Prostate gland (tissue), 2 donors: Measurements from ENCODE around the gene OIP5. TPM values are rescaled to one million over a fixed set of nuclear protein-coding genes. Genes with fewer than 3 reads are reported as not detected.

Experiments
- DNase-seq: peaks from one replicate; pipeline ENCODE4 v3.0.0-alpha.2; 2019; ENCODE audit warnings: low spot score
- H3K27ac ChIP-seq, 2 donors: fragments of 200-600 bp; sonication (generic); 2 replicates each; pipeline ENCODE4 v1.5.1; 2017 to 2019
- H3K27me3 ChIP-seq: fragments of 200-600 bp; sonication (generic); replicated peaks from 2 replicates; pipeline ENCODE4 v1.5.1; 2019; ENCODE audit not compliant: insufficient read depth
- H3K36me3 ChIP-seq, 2 donors: fragments of 200-600 bp; sonication (generic); 1 replicate in 1 of 2; 2 replicates in 1 of 2; pipeline versions ENCODE4 v1.5.1 to v1.8.1; 2017 to 2019
- H3K4me1 ChIP-seq: fragments of 200-600 bp; sonication (generic); replicated peaks from 2 replicates; pipeline ENCODE4 v1.5.1; 2019
- H3K4me3 ChIP-seq, 2 donors: fragments of 200-600 bp; sonication (generic); 2 replicates each; pipeline ENCODE4 v1.5.1; 2017 to 2019
- H3K9me3 ChIP-seq: fragments of 200-600 bp; sonication (generic); 2 replicates; pipeline ENCODE4 v1.5.1; 2017
- POLR2A ChIP-seq: fragments of 450-650 bp; IDR thresholded peaks from one replicate; pipeline ENCODE4 v1.6.1; 2016; ENCODE audit warnings: antibody characterized with exemption, mild to moderate bottlenecking
- POLR2AphosphoS5 ChIP-seq: sonication (generic); formaldehyde crosslinking; IDR thresholded peaks from one replicate; pipeline ENCODE4 v1.6.1; 2017; ENCODE audit warnings: antibody characterized with exemption
- WGBS: methylation state at CpG from one replicate; pipeline ENCODE4 v1.1.5; 2018; 5-methylcytosine and 5-hydroxymethylcytosine counted together
- intact Hi-C: fragments of 100-400 bp; cut with DNase I; formaldehyde crosslinking; loops from one replicate; pipeline ENCODE4 v1.14.2; 2022
- total RNA-seq, 2 donors: library from RNA; depleted of rRNA; stranded (reverse); fragments of >200 nt; gene quantifications; one replicate each; pipeline ENCODE4 v1.1.0, GENCODE V29; 2016
- TF ChIP-seq, protein P1 (sequence below), 4 experiments: fragments of 200-600 bp in 2 of 4; fragments of 450-650 bp in 2 of 4; sonication (generic) in 2 of 4; IDR thresholded peaks; 1 replicate in 3 of 4; 2 replicates in 1 of 4; pipeline ENCODE4 v1.5.1; 2016 to 2019; ENCODE audit warnings: antibody characterized with exemption in 4 of 4, mild to moderate bottlenecking in 2 of 4, moderate library complexity in 2 of 4

Gene OIP5
- total RNA-seq, 2 donors from 2014 or later, result 1.1 to 4.6 TPM

GRCh38 chr15:41337631-41338522, 5.5 kb upstream of the OIP5 start:
- TF ChIP-seq POLR2AphosphoS5 (no peak), POLR2A (no peak)
- TF ChIP-seq, protein P1, sequence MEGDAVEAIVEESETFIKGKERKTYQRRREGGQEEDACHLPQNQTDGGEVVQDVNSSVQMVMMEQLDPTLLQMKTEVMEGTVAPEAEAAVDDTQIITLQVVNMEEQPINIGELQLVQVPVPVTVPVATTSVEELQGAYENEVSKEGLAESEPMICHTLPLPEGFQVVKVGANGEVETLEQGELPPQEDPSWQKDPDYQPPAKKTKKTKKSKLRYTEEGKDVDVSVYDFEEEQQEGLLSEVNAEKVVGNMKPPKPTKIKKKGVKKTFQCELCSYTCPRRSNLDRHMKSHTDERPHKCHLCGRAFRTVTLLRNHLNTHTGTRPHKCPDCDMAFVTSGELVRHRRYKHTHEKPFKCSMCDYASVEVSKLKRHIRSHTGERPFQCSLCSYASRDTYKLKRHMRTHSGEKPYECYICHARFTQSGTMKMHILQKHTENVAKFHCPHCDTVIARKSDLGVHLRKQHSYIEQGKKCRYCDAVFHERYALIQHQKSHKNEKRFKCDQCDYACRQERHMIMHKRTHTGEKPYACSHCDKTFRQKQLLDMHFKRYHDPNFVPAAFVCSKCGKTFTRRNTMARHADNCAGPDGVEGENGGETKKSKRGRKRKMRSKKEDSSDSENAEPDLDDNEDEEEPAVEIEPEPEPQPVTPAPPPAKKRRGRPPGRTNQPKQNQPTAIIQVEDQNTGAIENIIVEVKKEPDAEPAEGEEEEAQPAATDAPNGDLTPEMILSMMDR (IDR thresholded peaks at IDR 0.05), result no peak
- WGBS, result 78% methylated on average over 13 of the region's 13 CpGs
- intact Hi-C loops, result no loop called here
- no peaks in the 10 kb centered on the region for H3K9me3 ChIP-seq
- no peaks in the 10 kb centered on the region for H3K4me1 ChIP-seq
- no peaks in the 10 kb centered on the region for H3K27me3 ChIP-seq
- H3K4me3 ChIP-seq, result no peak overlapping the region
- H3K36me3 ChIP-seq, result no peaks in the 10 kb centered on the region
- DNase-seq, result no peak
- no peak overlapping the region for H3K27ac ChIP-seq

DNA sequence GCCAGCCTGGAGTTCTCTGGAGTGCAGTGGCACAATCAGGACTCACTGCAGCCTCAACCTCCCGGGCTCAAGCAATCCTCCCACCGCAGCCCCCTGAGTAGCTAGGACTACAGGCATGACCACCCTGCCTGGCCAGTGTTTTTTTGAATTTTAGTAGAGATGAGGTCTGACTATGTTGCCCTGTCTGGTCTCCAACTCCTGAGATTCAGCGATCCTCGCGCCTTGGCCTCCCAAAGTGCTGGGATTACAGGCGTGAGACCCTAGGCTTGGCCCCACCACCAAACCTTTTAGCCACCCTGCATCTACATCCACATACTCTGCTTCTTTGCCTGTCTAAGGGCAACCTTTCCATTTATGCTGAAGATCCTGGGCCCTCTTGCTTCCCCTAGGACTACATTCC, 4.7 kb upstream of the OIP5 start:
- DNase-seq, result no peak
- Histone ChIP-seq H3K27me3 (no peaks in the 10 kb centered on the region), H3K36me3 (no peaks in the 10 kb centered on the region), H3K9me3 (no peaks in the 10 kb centered on the region), H3K4me1 (no peaks in the 10 kb centered on the region), H3K4me3 (no peak overlapping the region), H3K27ac (no peak overlapping the region)
- 100% methylated on average over 6 of the region's 6 CpGs for WGBS
- intact Hi-C loops, result no loop called here
- TF ChIP-seq POLR2AphosphoS5 (no peak), POLR2A (no peak)
- TF ChIP-seq, protein P1 (IDR thresholded peaks at IDR 0.05), result no peak

- H3K9me3 ChIP-seq, result no peaks in the 10 kb centered on the region
- TF ChIP-seq POLR2A, result no peak
- TF ChIP-seq POLR2AphosphoS5, result no peak
- TF ChIP-seq, protein P1 (IDR thresholded peaks at IDR 0.05), result no peak
- H3K27ac ChIP-seq, result no peak overlapping the region
- WGBS, result 95% methylated on average over 4 of the region's 4 CpGs
- H3K4me1 ChIP-seq, result no peaks in the 10 kb centered on the region
- no peaks in the 10 kb centered on the region for H3K36me3 ChIP-seq
- no peaks in the 10 kb centered on the region for H3K27me3 ChIP-seq
- no peak for DNase-seq
- H3K4me3 ChIP-seq, result no peak overlapping the region
- intact Hi-C loops, result no loop called here
These were observed 4.2 kb upstream of the OIP5 start for GRCh38 chr15:41336549-41336948.

DNA sequence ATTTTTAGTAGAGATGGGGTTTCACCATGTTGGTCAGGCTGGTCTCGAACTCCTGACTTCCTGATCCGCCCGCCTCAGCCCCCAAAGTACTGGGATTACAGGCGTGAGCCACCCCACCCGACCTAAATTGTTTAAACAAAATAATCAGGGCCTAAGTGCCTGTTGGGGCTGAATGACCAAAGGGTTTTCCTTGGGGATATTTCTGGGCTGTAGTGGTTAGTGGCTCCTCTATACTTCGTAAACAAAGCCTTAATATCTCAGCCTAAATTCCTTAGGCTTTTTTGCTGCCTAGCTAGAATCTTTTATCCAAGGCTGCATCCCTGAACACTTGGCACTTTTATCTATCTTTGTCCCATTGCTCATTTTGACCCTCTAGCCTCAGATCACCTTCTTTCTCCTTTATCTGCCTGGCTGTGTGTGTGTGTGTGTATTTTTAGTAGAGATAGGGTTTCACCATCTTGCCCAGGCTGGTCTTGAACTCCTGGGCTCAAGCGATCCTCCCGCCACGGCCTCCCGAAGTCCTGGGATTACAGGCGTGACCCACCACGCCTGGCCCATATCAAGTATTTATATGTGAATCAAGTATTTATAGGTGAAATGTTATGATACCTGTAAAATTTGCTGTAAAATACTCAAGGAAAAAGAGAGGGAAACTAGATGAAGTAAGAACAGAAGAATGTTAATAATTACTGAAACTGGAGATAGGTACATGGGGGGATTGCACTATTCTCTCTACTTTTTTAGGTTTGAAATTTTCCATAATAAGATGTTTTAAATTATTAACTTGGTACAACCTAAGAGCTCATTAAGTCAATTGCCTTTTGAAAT, 2.1 kb upstream of the OIP5 start:
- WGBS, result 89% methylated on average over 12 of the region's 12 CpGs
- Histone ChIP-seq H3K36me3 (no peaks in the 10 kb centered on the region), H3K9me3 (no peaks in the 10 kb centered on the region), H3K27ac (no peak overlapping the region), H3K27me3 (no peaks in the 10 kb centered on the region), H3K4me3 (no peak overlapping the region), H3K4me1 (no peaks in the 10 kb centered on the region)
- TF ChIP-seq POLR2AphosphoS5 (no peak), POLR2A (no peak)
- TF ChIP-seq, protein P1 (IDR thresholded peaks at IDR 0.05), result no peak
- no peak for DNase-seq
- intact Hi-C loops, result no loop called here
